Neural progenitor cell (in vitro differentiated cells): ENCODE results near the gene SMPD2.
A peak's percentile ranks its signal among the peaks of the same experiment; 100 is the strongest.

Source experiments
- EZH2 ChIP-seq: fragments of 200-600 bp; sonication (generic); IDR thresholded peaks from 2 replicates; pipeline ENCODE4 v1.6.1; 2017; ENCODE audit warnings: antibody characterized with exemption, mild to moderate bottlenecking, moderate library complexity
- EZH2phosphoT487 ChIP-seq: fragments of 200-600 bp; sonication (generic); IDR thresholded peaks from 2 replicates; pipeline ENCODE4 v1.6.1; 2017; ENCODE audit warnings: antibody characterized with exemption
- TF ChIP-seq, protein P1 (sequence below): fragments of 200-600 bp; sonication (generic); IDR thresholded peaks from 2 replicates; pipeline ENCODE4 v1.5.1; 2017; ENCODE audit warnings: antibody characterized with exemption, mild to moderate bottlenecking

DNA sequence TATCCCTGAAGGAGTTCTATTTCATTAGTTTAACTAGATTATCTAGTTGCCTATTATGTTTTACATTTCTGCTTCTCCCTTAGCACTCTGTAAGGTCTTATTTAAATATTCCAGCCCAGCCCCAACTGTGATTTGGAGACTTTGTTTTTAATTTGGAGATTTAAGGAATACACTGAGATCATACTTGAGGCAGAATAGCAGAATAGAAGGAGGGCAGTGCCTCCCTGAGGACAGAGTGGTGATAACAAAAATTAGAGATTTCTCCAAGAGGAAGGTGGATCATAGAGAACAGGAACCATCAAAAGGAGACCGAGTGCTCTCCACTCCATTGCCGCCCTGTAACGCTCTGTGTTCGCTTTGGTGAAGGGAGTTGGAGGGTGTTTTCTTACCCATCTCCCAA is 43.5 kb upstream of the SMPD2 start:
- TF ChIP-seq, protein P1, sequence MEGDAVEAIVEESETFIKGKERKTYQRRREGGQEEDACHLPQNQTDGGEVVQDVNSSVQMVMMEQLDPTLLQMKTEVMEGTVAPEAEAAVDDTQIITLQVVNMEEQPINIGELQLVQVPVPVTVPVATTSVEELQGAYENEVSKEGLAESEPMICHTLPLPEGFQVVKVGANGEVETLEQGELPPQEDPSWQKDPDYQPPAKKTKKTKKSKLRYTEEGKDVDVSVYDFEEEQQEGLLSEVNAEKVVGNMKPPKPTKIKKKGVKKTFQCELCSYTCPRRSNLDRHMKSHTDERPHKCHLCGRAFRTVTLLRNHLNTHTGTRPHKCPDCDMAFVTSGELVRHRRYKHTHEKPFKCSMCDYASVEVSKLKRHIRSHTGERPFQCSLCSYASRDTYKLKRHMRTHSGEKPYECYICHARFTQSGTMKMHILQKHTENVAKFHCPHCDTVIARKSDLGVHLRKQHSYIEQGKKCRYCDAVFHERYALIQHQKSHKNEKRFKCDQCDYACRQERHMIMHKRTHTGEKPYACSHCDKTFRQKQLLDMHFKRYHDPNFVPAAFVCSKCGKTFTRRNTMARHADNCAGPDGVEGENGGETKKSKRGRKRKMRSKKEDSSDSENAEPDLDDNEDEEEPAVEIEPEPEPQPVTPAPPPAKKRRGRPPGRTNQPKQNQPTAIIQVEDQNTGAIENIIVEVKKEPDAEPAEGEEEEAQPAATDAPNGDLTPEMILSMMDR, result peak; percentile 33
- TF ChIP-seq EZH2 (no peak), EZH2phosphoT487 (no peak)
